ENCODE measurements around the gene GBF1. TPM values are rescaled to one million over a fixed set of nuclear protein-coding genes. Genes with fewer than 3 reads are reported as not detected.
"Not testable (repeated sequence)": the region's sequence is repeated elsewhere in the genome, so short reads cannot be mapped to it uniquely, and the experiment has no call there.

Gene GBF1
- total RNA-seq, 3 donors from 2014 or later = 42.9 to 46.5 (median 43.3) TPM

- Mint-ChIP-seq H3K4me3 (no peak overlapping the region), H3K27me3 (ENCODE audit: low read depth) (no peaks in the 10 kb centered on the region), H3K4me1 (ENCODE audit: low read depth) (peaks cover 19% of the 10 kb centered on the region), H3K9me3 (no peaks in the 10 kb centered on the region), H3K36me3 (ENCODE audit: insufficient read depth) (peaks cover 12% of the 10 kb centered on the region)
- DNase-seq (no peak), ATAC-seq (no peak)
These were observed 46.0 kb downstream of the GBF1 start for GRCh38 chr10:102291221-102291905.

GRCh38 chr10:102297101-102297500 lies 51.8 kb downstream of the GBF1 start:
- Mint-ChIP-seq H3K27me3 (ENCODE audit: low read depth) (no peaks in the 10 kb centered on the region), H3K4me1 (ENCODE audit: low read depth) (peaks cover 19% of the 10 kb centered on the region), H3K9me3 (no peaks in the 10 kb centered on the region), H3K4me3 (no peak overlapping the region), H3K36me3 (ENCODE audit: insufficient read depth) (peaks cover 6% of the 10 kb centered on the region)
- DNase-seq (no peak), ATAC-seq (no peak)

- Mint-ChIP-seq H3K9me3 (no peaks in the 10 kb centered on the region), H3K27me3 (ENCODE audit: low read depth) (no peaks in the 10 kb centered on the region), H3K4me3 (no peak overlapping the region), H3K36me3 (ENCODE audit: insufficient read depth) (peaks cover 6% of the 10 kb centered on the region), H3K4me1 (ENCODE audit: low read depth) (peaks cover 19% of the 10 kb centered on the region)
- no peak for ATAC-seq
- no peak for DNase-seq
These were observed 53.6 kb downstream of the GBF1 start for GRCh38 chr10:102298899-102299298.

- Mint-ChIP-seq H3K9me3 (no peaks in the 10 kb centered on the region), H3K36me3 (ENCODE audit: insufficient read depth) (peaks cover 4% of the 10 kb centered on the region), H3K4me3 (no peak overlapping the region), H3K4me1 (ENCODE audit: low read depth) (peaks cover 18% of the 10 kb centered on the region), H3K27me3 (ENCODE audit: low read depth) (no peaks in the 10 kb centered on the region)
- no peak for ATAC-seq
- DNase-seq = no peak
These were observed 54.5 kb downstream of the GBF1 start for GRCh38 chr10:102299873-102300272.

- Mint-ChIP-seq H3K4me1 (ENCODE audit: low read depth) (peaks cover 18% of the 10 kb centered on the region), H3K9me3 (no peaks in the 10 kb centered on the region), H3K4me3 (no peak overlapping the region), H3K27me3 (ENCODE audit: low read depth) (no peaks in the 10 kb centered on the region), H3K36me3 (ENCODE audit: insufficient read depth) (peaks cover 4% of the 10 kb centered on the region)
- ATAC-seq = no peak
- DNase-seq = no peak
These were observed 55.0 kb downstream of the GBF1 start for GRCh38 chr10:102300278-102300843.

- ATAC-seq; H3K27me3 Mint-ChIP-seq (ENCODE audit: low read depth); DNase-seq; H3K9me3 Mint-ChIP-seq; H3K36me3 Mint-ChIP-seq (ENCODE audit: insufficient read depth); H3K4me3 Mint-ChIP-seq: not testable (repeated sequence)
- H3K4me1 Mint-ChIP-seq (ENCODE audit: low read depth) = peaks cover 18% of the 10 kb centered on the region
These were observed 55.6 kb downstream of the GBF1 start for GRCh38 chr10:102300912-102301311.

GRCh38 chr10:102301332-102301731 lies 56.0 kb downstream of the GBF1 start:
- not testable (repeated sequence) for H3K27me3 Mint-ChIP-seq (ENCODE audit: low read depth); H3K36me3 Mint-ChIP-seq (ENCODE audit: insufficient read depth); DNase-seq; ATAC-seq; H3K9me3 Mint-ChIP-seq; H3K4me3 Mint-ChIP-seq
- H3K4me1 Mint-ChIP-seq (ENCODE audit: low read depth) = peaks cover 18% of the 10 kb centered on the region

- Mint-ChIP-seq H3K9me3 (no peaks in the 10 kb centered on the region), H3K36me3 (ENCODE audit: insufficient read depth) (peaks cover 11% of the 10 kb centered on the region), H3K27me3 (ENCODE audit: low read depth) (no peaks in the 10 kb centered on the region), H3K4me1 (ENCODE audit: low read depth) (peaks cover 14% of the 10 kb centered on the region), H3K4me3 (no peak overlapping the region)
- DNase-seq (no peak), ATAC-seq (no peak)
These were observed 57.3 kb downstream of the GBF1 start for GRCh38 chr10:102302611-102303010.

- Mint-ChIP-seq H3K36me3 (ENCODE audit: insufficient read depth) (peaks cover 13% of the 10 kb centered on the region), H3K4me1 (ENCODE audit: low read depth) (peaks cover 11% of the 10 kb centered on the region), H3K27me3 (ENCODE audit: low read depth) (no peaks in the 10 kb centered on the region), H3K9me3 (no peaks in the 10 kb centered on the region), H3K4me3 (no peak overlapping the region)
- no peak for DNase-seq
- ATAC-seq = no peak
These were observed 60.7 kb downstream of the GBF1 start for GRCh38 chr10:102306006-102306405.

GRCh38 chr10:102306710-102307109 lies 61.4 kb downstream of the GBF1 start:
- no peaks in the 10 kb centered on the region for H3K27me3 Mint-ChIP-seq (ENCODE audit: low read depth)
- peaks cover 18% of the 10 kb centered on the region for H3K4me1 Mint-ChIP-seq (ENCODE audit: low read depth)
- no peaks in the 10 kb centered on the region for H3K9me3 Mint-ChIP-seq
- no peak overlapping the region for H3K4me3 Mint-ChIP-seq
- peaks cover 13% of the 10 kb centered on the region for H3K36me3 Mint-ChIP-seq (ENCODE audit: insufficient read depth)
- no peak for ATAC-seq
- DNase-seq = no peak

- peaks cover 27% of the 10 kb centered on the region for H3K4me1 Mint-ChIP-seq (ENCODE audit: low read depth)
- H3K36me3 Mint-ChIP-seq (ENCODE audit: insufficient read depth) = peaks cover 13% of the 10 kb centered on the region
- not testable (repeated sequence) for H3K4me3 Mint-ChIP-seq; DNase-seq; ATAC-seq; H3K27me3 Mint-ChIP-seq (ENCODE audit: low read depth); H3K9me3 Mint-ChIP-seq
These were observed 63.0 kb downstream of the GBF1 start for GRCh38 chr10:102308318-102308717.

- ATAC-seq (no peak), DNase-seq (no peak)
- Mint-ChIP-seq H3K9me3 (no peaks in the 10 kb centered on the region), H3K36me3 (ENCODE audit: insufficient read depth) (peaks cover 13% of the 10 kb centered on the region), H3K27me3 (ENCODE audit: low read depth) (no peaks in the 10 kb centered on the region), H3K4me1 (ENCODE audit: low read depth) (peaks cover 32% of the 10 kb centered on the region), H3K4me3 (no peak overlapping the region)
These were observed 63.9 kb downstream of the GBF1 start for GRCh38 chr10:102309236-102309635.

- H3K27me3 Mint-ChIP-seq (ENCODE audit: low read depth) = no peaks in the 10 kb centered on the region
- no peaks in the 10 kb centered on the region for H3K9me3 Mint-ChIP-seq
- H3K4me3 Mint-ChIP-seq = no peak overlapping the region
- H3K36me3 Mint-ChIP-seq (ENCODE audit: insufficient read depth) = peaks cover 15% of the 10 kb centered on the region
- ATAC-seq (no peak), DNase-seq (no peak)
- H3K4me1 Mint-ChIP-seq (ENCODE audit: low read depth) = peaks cover 36% of the 10 kb centered on the region
These were observed 64.6 kb downstream of the GBF1 start for GRCh38 chr10:102309916-102310315.

- H3K27me3 Mint-ChIP-seq (ENCODE audit: low read depth) = no peaks in the 10 kb centered on the region
- peaks cover 15% of the 10 kb centered on the region for H3K36me3 Mint-ChIP-seq (ENCODE audit: insufficient read depth)
- DNase-seq (no peak), ATAC-seq (no peak)
- H3K4me3 Mint-ChIP-seq = no peak overlapping the region
- no peaks in the 10 kb centered on the region for H3K9me3 Mint-ChIP-seq
- H3K4me1 Mint-ChIP-seq (ENCODE audit: low read depth) = peaks cover 36% of the 10 kb centered on the region
These were observed 65.2 kb downstream of the GBF1 start for GRCh38 chr10:102310361-102311024.

- DNase-seq = no peak
- H3K36me3 Mint-ChIP-seq (ENCODE audit: insufficient read depth) = peaks cover 11% of the 10 kb centered on the region
- H3K4me1 Mint-ChIP-seq (ENCODE audit: low read depth) = peaks cover 36% of the 10 kb centered on the region
- no peaks in the 10 kb centered on the region for H3K27me3 Mint-ChIP-seq (ENCODE audit: low read depth)
- no peak overlapping the region for H3K4me3 Mint-ChIP-seq
- ATAC-seq = no peak
- no peaks in the 10 kb centered on the region for H3K9me3 Mint-ChIP-seq
These were observed 65.7 kb downstream of the GBF1 start for GRCh38 chr10:102311025-102311420.

Data from activated T-cell treated with anti-CD3 and anti-CD28 coated beads, Interleukin-2, amount 50 U/mL, for 4 hours (primary cell).